GM19351 (cell line): ENCODE results near the gene ZNF75A.
"Not testable (repeated sequence)": the region's sequence is repeated elsewhere in the genome, so short reads cannot be mapped to it uniquely, and the experiment has no call there.

Experiments used
- ATAC-seq: cut with Tn5 transposase; IDR thresholded peaks from one replicate; pipeline ENCODE4 v1.9.1; 2021; ENCODE audit warnings: mild to moderate bottlenecking, moderate library complexity; ENCODE audit not compliant: unreplicated experiment

Gene ZNF75A

GRCh38 chr16:3305109-3306068 lies at the start of gene ZNF75A, which contains the start of gene TIGD7:
TSS of gene ZNF75A (plus strand) at chr16:3305497. CDS start at chr16:3308429, 2,932 bp downstream.
TSS of gene TIGD7 (minus strand) at chr16:3305430. CDS start at chr16:3300614, 4,816 bp downstream.
- peak; percentile 97 for ATAC-seq

- no peak for ATAC-seq
Observed at GRCh38 chr16:3256146-3256865, 49.0 kb upstream of the ZNF75A start, which contains the start of gene MEFV. TSS of gene MEFV (minus strand) at chr16:3256633. CDS start at chr16:3256587, 46 bp downstream.

DNA sequence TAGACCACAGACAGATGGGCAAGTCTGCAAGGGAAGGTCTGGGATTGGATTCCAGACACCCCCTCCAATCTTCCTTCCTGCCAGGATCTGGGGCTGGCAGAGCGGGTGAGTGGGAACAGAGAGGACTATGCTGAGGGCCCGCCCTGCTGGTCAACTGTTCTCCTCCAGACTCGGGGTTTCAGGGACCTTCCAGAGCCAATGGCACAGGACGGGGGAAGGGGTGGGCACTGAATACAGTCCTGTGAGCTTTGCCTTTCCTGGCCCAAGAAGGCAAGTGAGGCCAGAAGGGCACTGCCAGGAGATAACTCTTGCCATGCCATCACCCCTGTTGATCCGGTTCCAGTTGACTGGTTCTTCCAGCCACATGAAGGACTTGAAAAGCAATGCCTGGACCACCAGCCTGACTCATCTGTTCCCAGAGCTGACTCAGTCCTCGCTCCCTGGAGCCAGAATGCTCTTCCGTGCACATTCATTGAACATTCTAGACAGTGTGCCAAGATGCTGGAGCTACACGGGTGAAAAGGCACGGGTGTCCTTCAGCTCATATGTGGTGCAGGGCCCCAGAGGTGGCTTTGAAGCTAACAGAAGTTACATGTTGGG lies 48.3 kb upstream of the ZNF75A start:
- ATAC-seq = no peak

GRCh38 chr16:3259836-3260235 lies 45.5 kb upstream of the ZNF75A start:
- ATAC-seq = no peak

GRCh38 chr16:3262517-3262916 lies 42.8 kb upstream of the ZNF75A start:
- no peak for ATAC-seq

DNA sequence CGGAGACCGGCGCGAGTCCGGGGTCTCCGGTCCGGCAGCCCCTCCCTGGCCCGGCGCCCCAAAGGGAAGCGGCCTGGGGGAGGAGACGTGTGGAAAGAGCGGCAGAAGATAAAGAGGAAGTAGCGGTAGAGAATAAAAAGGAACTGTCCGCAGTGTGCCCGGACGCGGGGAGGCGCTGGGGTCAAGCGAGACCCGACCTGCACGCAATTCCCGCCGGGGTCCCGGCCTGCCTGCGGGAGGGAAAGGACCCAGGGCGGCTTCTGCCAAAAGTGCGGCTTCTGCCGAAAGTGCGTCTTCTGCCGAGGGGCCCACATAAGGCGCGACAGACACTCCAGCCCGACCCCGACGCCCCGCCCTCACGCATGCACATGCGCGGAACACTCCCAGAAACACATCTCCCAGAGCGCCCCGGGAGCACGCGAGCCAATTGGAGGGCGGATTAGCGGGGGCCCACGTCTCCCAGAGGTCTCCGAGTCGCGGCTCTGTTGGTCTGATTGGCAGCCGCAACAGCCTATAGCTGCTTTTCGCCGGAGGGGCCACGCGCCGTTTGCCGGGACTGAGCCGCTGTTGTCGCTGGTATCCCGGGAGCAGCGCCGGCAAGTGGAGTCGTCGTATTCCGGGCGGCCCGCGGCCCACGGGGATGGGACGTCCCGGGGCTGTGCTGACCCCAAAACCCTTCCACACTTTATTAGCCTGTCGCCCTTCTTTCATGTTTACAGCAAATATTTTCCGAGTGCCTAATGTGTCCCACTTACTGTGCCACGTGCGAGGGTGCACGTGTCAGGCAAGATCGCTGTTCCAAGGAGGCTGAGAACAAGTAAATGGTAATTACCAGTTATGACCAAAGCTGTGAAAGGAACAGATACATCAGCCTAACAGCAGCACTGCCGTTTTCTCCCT lies 40.9 kb upstream of the ZNF75A start:
- peak; percentile 90 for ATAC-seq

GRCh38 chr16:3266873-3267537 lies 38.3 kb upstream of the ZNF75A start:
- no peak for ATAC-seq

DNA sequence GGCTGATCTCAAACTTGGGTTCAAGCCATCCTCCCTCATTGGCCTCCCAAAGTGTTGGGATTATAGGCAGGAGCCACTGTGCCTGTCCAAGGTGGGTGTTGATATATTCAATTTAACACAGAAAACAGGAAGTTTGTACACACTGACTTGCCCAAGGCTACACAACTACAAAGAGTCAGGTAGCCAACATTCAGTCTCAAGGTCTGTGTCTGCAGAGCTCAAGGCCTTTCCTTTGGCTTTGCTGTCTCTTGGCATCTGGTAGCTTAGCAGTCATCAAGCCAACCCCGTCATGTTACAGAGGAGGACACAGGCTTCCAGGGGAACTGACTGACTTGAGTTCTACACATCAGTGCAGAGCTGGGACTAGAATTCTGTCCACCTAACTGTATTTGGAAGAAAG lies 37.0 kb upstream of the ZNF75A start:
- ATAC-seq = no peak

GRCh38 chr16:3270718-3271117 lies 34.6 kb upstream of the ZNF75A start:
- ATAC-seq = not testable (repeated sequence)

DNA sequence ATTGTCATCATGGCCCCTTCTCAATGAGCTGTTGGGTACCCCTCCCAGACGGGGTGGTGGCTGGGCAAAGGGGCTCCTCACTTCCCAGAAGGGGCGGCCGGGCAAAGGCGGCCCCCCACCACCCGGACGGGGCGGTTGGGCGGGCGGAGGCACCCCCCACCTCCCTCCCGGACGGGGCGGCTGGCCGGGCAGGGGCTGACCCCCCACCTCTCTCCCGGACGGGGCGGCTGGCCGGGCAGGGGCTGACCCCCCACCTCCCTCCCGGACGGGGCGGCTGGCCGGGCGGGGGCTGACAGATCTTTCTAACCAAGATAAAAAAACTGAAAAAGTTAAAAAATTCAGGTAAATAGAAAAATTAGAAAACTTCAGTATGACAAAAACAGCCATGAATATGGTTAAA lies 34.0 kb upstream of the ZNF75A start:
- ATAC-seq = not testable (repeated sequence)

GRCh38 chr16:3274490-3274889 lies 30.8 kb upstream of the ZNF75A start:
- ATAC-seq = no peak

GRCh38 chr16:3274947-3275346 lies 30.4 kb upstream of the ZNF75A start:
- ATAC-seq = no peak

DNA sequence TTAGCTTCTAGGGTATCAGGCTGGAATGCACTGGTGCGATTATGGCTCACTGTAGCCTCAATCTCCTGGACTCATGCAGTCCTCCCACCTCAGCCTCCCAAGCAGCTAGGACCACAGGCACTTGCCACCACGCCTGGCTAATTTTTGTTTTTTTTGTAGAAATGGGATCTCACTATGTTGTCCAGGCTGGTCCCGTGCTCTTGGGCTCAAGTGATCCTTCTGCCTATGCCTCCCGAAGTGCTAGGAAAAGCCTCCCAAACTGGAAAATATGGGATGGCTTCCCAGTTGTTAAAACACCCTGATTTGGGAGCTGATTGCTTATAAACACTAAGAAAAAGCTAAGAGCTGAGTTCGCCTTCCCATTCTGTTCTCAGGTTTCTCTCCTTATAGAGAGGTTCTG lies 28.6 kb upstream of the ZNF75A start:
- no peak for ATAC-seq

- no peak for ATAC-seq
Observed at GRCh38 chr16:3281222-3281820, 24.0 kb upstream of the ZNF75A start.

DNA sequence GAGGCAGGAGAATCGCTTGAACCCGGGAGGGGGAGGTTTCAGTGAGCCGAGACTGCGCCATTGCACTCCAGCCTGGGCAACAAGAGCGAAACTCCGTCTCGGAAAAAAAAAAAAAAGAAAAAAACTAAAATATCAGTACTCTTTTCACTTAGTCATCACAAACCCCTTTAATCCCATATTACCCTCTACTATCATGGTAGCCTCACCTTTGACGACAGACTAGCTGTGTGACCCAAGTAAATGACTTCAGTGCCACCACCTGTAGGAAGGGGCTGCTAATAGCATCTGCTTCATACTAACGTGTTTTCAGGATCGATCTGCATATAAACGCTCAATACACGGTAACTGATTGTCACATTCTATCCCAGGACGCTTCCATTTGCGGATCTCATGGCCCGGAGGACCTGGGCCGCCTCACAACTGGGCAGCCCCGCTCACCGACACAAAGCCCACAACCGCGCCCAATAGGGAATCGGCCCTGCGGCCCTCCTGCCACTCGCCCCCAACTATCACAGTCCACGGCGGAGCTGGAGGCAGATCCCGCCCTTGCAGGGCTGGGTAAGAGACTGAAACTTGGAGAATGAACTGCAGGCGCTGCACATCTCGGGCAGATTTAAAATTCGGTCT lies 23.1 kb upstream of the ZNF75A start:
- ATAC-seq = peak; percentile 28

DNA sequence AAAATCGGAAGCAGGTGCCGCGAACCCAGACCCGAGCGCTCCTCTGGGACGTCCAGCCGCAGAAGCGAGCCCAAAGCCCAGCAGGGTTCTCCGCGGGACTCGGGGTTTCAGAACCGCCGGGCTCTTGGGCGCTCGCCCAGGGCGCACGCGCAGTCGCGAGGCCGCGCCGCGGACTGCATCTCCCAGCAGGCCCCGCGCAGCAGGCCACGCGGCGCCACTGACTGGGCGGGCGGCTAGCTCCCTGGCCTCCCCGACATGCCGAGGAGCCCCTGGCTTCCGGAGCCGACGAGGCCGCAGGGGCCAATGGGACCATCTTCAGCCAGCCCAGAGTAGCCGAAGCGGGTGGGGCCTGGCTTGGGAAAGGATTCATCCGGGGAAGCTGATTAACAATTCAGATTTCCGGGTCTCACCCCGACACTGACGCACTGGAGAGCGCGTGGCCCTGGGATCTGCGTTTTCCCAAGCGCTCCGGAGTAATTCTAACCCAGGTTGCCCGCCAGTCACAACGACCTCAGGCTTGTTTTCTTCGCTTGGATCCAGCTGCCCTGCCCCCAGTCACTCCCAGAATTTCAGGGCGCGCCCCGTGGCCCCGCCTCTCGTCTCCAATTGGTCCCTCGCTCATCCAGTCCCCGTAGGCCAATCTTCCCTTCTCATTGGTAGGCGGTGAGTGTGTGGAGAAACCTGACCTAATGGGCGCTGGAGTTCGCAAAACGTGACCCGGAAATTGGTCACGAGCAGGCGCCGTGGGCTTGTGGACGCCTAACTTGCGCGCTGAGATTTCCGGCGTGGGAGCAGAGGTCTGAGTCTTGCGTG lies 22.4 kb upstream of the ZNF75A start, which contains the start of gene ZNF263:
Gene ZNF263 (plus strand): TSS at position 762 of the 813 bp plus-strand sequence. CDS start 328 bp downstream, outside the sequence.
- ATAC-seq = peak; percentile 72

DNA sequence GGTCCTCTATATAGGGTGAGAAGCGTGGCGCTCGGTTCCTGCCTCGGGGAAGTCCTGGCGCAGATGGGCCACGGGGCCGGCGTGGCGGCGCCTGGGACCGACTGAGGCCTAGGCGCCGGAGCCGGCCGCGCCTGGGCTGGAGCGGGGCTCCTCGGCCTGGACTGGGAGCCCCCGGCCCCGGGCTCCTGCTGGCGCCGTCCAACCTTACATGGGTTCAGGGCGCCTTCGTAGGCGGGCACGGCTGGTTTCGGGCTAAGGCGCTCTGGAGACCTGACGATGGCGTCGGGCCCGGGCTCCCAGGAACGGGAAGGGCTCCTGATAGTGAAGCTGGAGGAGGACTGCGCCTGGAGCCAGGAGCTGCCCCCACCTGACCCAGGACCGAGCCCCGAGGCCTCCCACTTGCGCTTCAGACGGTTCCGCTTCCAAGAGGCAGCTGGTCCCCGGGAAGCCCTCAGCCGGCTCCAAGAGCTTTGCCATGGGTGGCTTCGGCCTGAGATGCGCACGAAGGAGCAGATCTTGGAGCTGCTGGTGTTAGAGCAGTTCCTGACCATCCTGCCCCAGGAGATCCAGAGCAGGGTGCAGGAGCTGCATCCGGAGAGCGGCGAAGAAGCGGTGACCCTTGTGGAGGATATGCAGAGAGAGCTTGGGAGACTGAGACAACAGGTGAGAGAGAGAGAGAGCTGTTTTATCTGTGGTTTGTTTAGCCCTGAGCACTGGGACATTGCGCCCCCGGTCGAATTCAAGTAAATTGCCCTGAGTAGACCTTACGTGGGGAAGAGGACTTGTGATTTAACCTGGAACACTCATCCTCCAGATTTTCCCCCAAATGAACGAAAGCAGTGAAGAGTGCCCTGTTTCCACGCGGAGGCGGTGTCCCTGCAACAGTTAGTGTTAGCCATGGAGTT lies 21.5 kb upstream of the ZNF75A start:
- ATAC-seq = no peak
